ENCODE data around the gene BCAS3. TPM values are rescaled to one million over a fixed set of nuclear protein-coding genes. Genes with fewer than 3 reads are reported as not detected.

The BCAS3 gene
- total RNA-seq, 1 experiment from 2014 or later: 26.3 TPM

GRCh38 chr17:61385577-61386236 is 708.1 kb downstream of the BCAS3 start:
- Histone ChIP-seq H4K20me1 (ENCODE audit: insufficient read depth) (no peaks in the 10 kb centered on the region), H3K27me3 (ENCODE audit: insufficient read depth, low read length) (no peaks in the 10 kb centered on the region), H3K9me3 (ENCODE audit: control insufficient read depth in 1 of 2, insufficient read depth in 1 of 2, low read depth in 1 of 2, low read length in 2 of 2) (no peaks in the 10 kb centered on the region), H3K36me3 (ENCODE audit: control insufficient read depth in 1 of 2, insufficient read depth in 2 of 2, low read length in 2 of 2) (no peaks in the 10 kb centered on the region), H3K9me2 (ENCODE audit: insufficient read depth) (no peaks in the 10 kb centered on the region), H3K4me1 (ENCODE audit: control insufficient read depth in 1 of 2, insufficient read depth in 2 of 2, low read length in 2 of 2) (peaks cover 0 to 3% of the 10 kb centered on the region in 2 experiments; a peak in 2 of 4 replicates), H3K27ac (ENCODE audit: low read depth, low read length) (no peak overlapping the region), H3K4me2 (ENCODE audit: low read length) (no peak overlapping the region), H3K9ac (ENCODE audit: low read length) (no peak overlapping the region), H2AFZ (ENCODE audit: low read depth, low read length, poor library complexity, severe bottlenecking) (no peak overlapping the region), H3K4me3 (replicated peaks in 1 of 2; ENCODE audit: low read depth in 1 of 2, low read length in 2 of 2) (no peak overlapping the region), H3K79me2 (ENCODE audit: insufficient read depth, low read length) (no peaks in the 10 kb centered on the region)
- CTCF ChIA-PET: no interaction called here
- BruUV-seq (replicated peaks): no TSS peak
- DNase-seq (ENCODE audit: low read depth, low spot score) (no peak), ATAC-seq (no peak)
- no peak for TF ChIP-seq YY1 (IDR thresholded peaks at IDR 0.05; ENCODE audit: extremely low read depth, insufficient replicate concordance, low read depth, low read length)
- TF ChIP-seq SRF (IDR thresholded peaks at IDR 0.05; ENCODE audit: low read depth): no peak
- TF ChIP-seq ZNF274 (IDR thresholded peaks at IDR 0.05; ENCODE audit: low read depth, low read length): no peak
- RAD21 ChIA-PET (ENCODE audit: low non-redundant PET in 1 of 2, low total read pairs in 2 of 2, uncharacterized antibody in 2 of 2, unreplicated experiment in 2 of 2): no interaction called here
- POLR2A ChIA-PET: no interaction called here
- intact Hi-C loops (cut with micrococcal nuclease): no loop called here

- no peak overlapping the region for H3K4me3 ChIP-seq (replicated peaks in 1 of 2; ENCODE audit: low read depth in 1 of 2, low read length in 2 of 2)
- H3K4me2 ChIP-seq (ENCODE audit: low read length): no peak overlapping the region
- no peak for TF ChIP-seq ATF3 (IDR thresholded peaks at IDR 0.05)
- no peak for TF ChIP-seq CBX3 (IDR thresholded peaks at IDR 0.05; ENCODE audit: low read depth)
- no peak for TF ChIP-seq ZNF274 (IDR thresholded peaks at IDR 0.05; ENCODE audit: low read depth, low read length)
- TF ChIP-seq SIN3A (IDR thresholded peaks at IDR 0.05; ENCODE audit: low read depth): no peak
- TF ChIP-seq TCF7L2 (IDR thresholded peaks at IDR 0.05; ENCODE audit: borderline replicate concordance, extremely low read depth, insufficient read depth, insufficient read length): no peak
- no peak for TF ChIP-seq ZFX (IDR thresholded peaks at IDR 0.05)
- TF ChIP-seq FOSL1 (IDR thresholded peaks at IDR 0.05; ENCODE audit: low read depth): no peak
- TF ChIP-seq RAD21 (IDR thresholded peaks at IDR 0.05; ENCODE audit: low read depth): no peak
- TF ChIP-seq JUND (IDR thresholded peaks at IDR 0.05): no peak
- no peak for TF ChIP-seq CTCF (IDR thresholded peaks at IDR 0.05 in 2 of 3, conservative IDR thresholded peaks at IDR 0.05 in 1 of 3; ENCODE audit: borderline replicate concordance in 1 of 3, insufficient read depth in 1 of 3, low read depth in 2 of 3, low read length in 2 of 3)
- TF ChIP-seq POLR2A (IDR thresholded peaks at IDR 0.05; ENCODE audit: borderline replicate concordance, extremely low read depth, insufficient read depth, insufficient read length): no peak
- no peak for TF ChIP-seq EGR1 (IDR thresholded peaks at IDR 0.05; ENCODE audit: low read depth)
- TF ChIP-seq POLR2AphosphoS5 (IDR thresholded peaks at IDR 0.05; ENCODE audit: low read depth, low read length): no peak
- TF ChIP-seq ELF1 (IDR thresholded peaks at IDR 0.05; ENCODE audit: borderline replicate concordance, low read depth): no peak
- no peak for TF ChIP-seq CEBPB (IDR thresholded peaks at IDR 0.05; ENCODE audit: low read depth)
- no peak for TF ChIP-seq EZH2 (IDR thresholded peaks at IDR 0.05)
- TF ChIP-seq SP1 (IDR thresholded peaks at IDR 0.05; ENCODE audit: low read depth): no peak
- TF ChIP-seq SRF (IDR thresholded peaks at IDR 0.05; ENCODE audit: low read depth): no peak
- no peak for TF ChIP-seq YY1 (IDR thresholded peaks at IDR 0.05; ENCODE audit: extremely low read depth, insufficient replicate concordance, low read depth, low read length)
- H3K9me3 ChIP-seq (ENCODE audit: control insufficient read depth in 1 of 2, insufficient read depth in 1 of 2, low read depth in 1 of 2, low read length in 2 of 2): no peaks in the 10 kb centered on the region
- H3K4me1 ChIP-seq (ENCODE audit: control insufficient read depth in 1 of 2, insufficient read depth in 2 of 2, low read length in 2 of 2): peaks cover 0 to 3% of the 10 kb centered on the region in 2 experiments; a peak in 2 of 4 replicates
- H3K27me3 ChIP-seq (ENCODE audit: insufficient read depth, low read length): no peaks in the 10 kb centered on the region
- no peak overlapping the region for H3K27ac ChIP-seq (ENCODE audit: low read depth, low read length)
- no peak overlapping the region for H3K9ac ChIP-seq (ENCODE audit: low read length)
- no peaks in the 10 kb centered on the region for H4K20me1 ChIP-seq (ENCODE audit: insufficient read depth)
- no peak overlapping the region for H2AFZ ChIP-seq (ENCODE audit: low read depth, low read length, poor library complexity, severe bottlenecking)
- H3K79me2 ChIP-seq (ENCODE audit: insufficient read depth, low read length): no peaks in the 10 kb centered on the region
- no peaks in the 10 kb centered on the region for H3K36me3 ChIP-seq (ENCODE audit: control insufficient read depth in 1 of 2, insufficient read depth in 2 of 2, low read length in 2 of 2)
- ChIA-PET POLR2A (no interaction called here), RAD21 (ENCODE audit: low non-redundant PET in 1 of 2, low total read pairs in 2 of 2, uncharacterized antibody in 2 of 2, unreplicated experiment in 2 of 2) (no interaction called here), CTCF (no interaction called here)
- ATAC-seq: no peak
- DNase-seq (ENCODE audit: low read depth, low spot score): no peak
- no TSS peak for BruUV-seq (replicated peaks)
- intact Hi-C loops (cut with micrococcal nuclease): no loop called here
- no peaks in the 10 kb centered on the region for H3K9me2 ChIP-seq (ENCODE audit: insufficient read depth)
Measured at GRCh38 chr17:61386251-61386650, 708.6 kb downstream of the BCAS3 start.

Data from HCT116 (cell line).